K562 (cell line): Measurements from ENCODE around the gene COX20. TPM values are rescaled to one million over a fixed set of nuclear protein-coding genes. Genes with fewer than 3 reads are reported as not detected.
A peak's percentile ranks its signal among the peaks of the same experiment; 100 is the strongest.

Experiments
- ATAC-seq: fragments of 200-7000 bp; cut with Tn5 transposase; 3 replicates; pipeline ENCODE4 v1.9.1; 2020; ENCODE audit warnings: moderate library complexity
- BruUV-seq: library from RNA; stranded (reverse); fragments of 400-500 nt; replicated peaks from 2 replicates; lab custom pipeline; 2021; lab: Mats Ljungman, UMichigan
- CTCF ChIA-PET: fragments of 300-600 bp; formaldehyde crosslinking; extraction: SDS; loops from one replicate; lab custom pipeline; 2021; ENCODE audit warnings: low intra/inter-chr PET ratio; lab: Yijun Ruan, JAX
- POLR2A ChIA-PET: fragments of 300-600, 350-650 bp; sonication (Branson Sonifier 250); formaldehyde crosslinking; extraction: SDS; loops from one replicate; lab custom pipeline; 2021; ENCODE audit warnings: antibody characterized with exemption, inconsistent platforms; lab: Yijun Ruan, JAX
- DNase-seq, 4 experiments: peaks; one replicate each; pipeline versions ENCODE4 v3.0.0 to v3.0.0-alpha.2; 2011 to 2018; ENCODE audit warnings: low spot score in 3 of 4, mixed read lengths in 3 of 4; ENCODE audit errors: extremely low read depth in 1 of 4
- FAIRE-seq: peaks from 2 replicates; lab custom pipeline; 2011; peaks lifted over from hg19 to GRCh38; lab: Jason Lieb, UNC
- H2AFZ ChIP-seq: 2 replicates; pipeline ENCODE4 v1.6.0; 2011; ENCODE audit warnings: low read depth, low read length, control low read depth, inconsistent platforms
- H3K27ac ChIP-seq: fragments of 200-600 bp; 3 replicates; pipeline ENCODE4 v1.8.0; 2011; ENCODE audit warnings: low read depth, mild to moderate bottlenecking, control low read depth, inconsistent platforms, low read length, moderate library complexity, mixed read lengths; ENCODE audit errors: extremely low read depth
- H3K27me3 ChIP-seq, 2 experiments: fragments of 300-600 bp in 1 of 2; 2 replicates in 1 of 2; 3 replicates in 1 of 2; pipeline versions ENCODE4 v1.6.0 to v1.8.0; 2011; ENCODE audit warnings: inconsistent platforms in 2 of 2, low read length in 2 of 2, mild to moderate bottlenecking in 1 of 2, mixed read lengths in 1 of 2, moderate library complexity in 1 of 2; ENCODE audit not compliant: control insufficient read depth in 2 of 2, insufficient read depth in 2 of 2
- H3K36me3 ChIP-seq: fragments of 300-600 bp; 3 replicates; pipeline ENCODE4 v1.8.0; 2011; ENCODE audit warnings: mild to moderate bottlenecking, low read length, inconsistent platforms; ENCODE audit not compliant: control insufficient read depth, insufficient read depth
- H3K4me1 ChIP-seq, 2 experiments: fragments of 200-600 bp in 1 of 2; replicated peaks in 1 of 2; 2 replicates in 1 of 2; 3 replicates in 1 of 2; pipeline versions ENCODE4 v1.5.1 to v1.8.0; 2011; ENCODE audit warnings: inconsistent platforms in 2 of 2, low read length in 2 of 2, mild to moderate bottlenecking in 1 of 2, mixed read lengths in 1 of 2, moderate library complexity in 1 of 2; ENCODE audit not compliant: control insufficient read depth in 2 of 2, insufficient read depth in 2 of 2
- H3K4me2 ChIP-seq: 2 replicates; pipeline ENCODE4 v1.6.1; 2011; ENCODE audit warnings: low read length, control low read depth, inconsistent platforms, mixed read lengths; ENCODE audit not compliant: insufficient read depth
- H3K4me3 ChIP-seq: fragments of 200-600 bp; sonication (generic), shearing (Covaris generic); 2 replicates; pipeline ENCODE4 v1.5.1; 2016; ENCODE audit warnings: control low read depth, inconsistent platforms
- H3K79me2 ChIP-seq: fragments of 200-600 bp; 3 replicates; pipeline ENCODE4 v1.8.0; 2011; ENCODE audit warnings: low read length, inconsistent platforms; ENCODE audit not compliant: control insufficient read depth, insufficient read depth
- H3K9ac ChIP-seq, 2 experiments: 2 replicates each; pipeline versions ENCODE4 v1.6.0 to v1.6.1; 2011; ENCODE audit warnings: low read depth in 2 of 2, low read length in 2 of 2, control low read depth in 1 of 2, inconsistent platforms in 1 of 2, mild to moderate bottlenecking in 1 of 2, mixed read lengths in 1 of 2; ENCODE audit not compliant: insufficient read depth in 1 of 2
- H3K9me1 ChIP-seq: one replicate; pipeline ENCODE4 v1.6.0; 2011; ENCODE audit warnings: inconsistent platforms, mild to moderate bottlenecking, low read length, moderate library complexity; ENCODE audit not compliant: control insufficient read depth, insufficient read depth
- H3K9me3 ChIP-seq: replicated peaks from 2 replicates; pipeline ENCODE4 v1.5.1; 2011; ENCODE audit warnings: low read depth, low read length, inconsistent platforms; ENCODE audit not compliant: control insufficient read depth, insufficient read depth
- H4K20me1 ChIP-seq: replicated peaks from 2 replicates; pipeline ENCODE4 v1.6.1; 2011; ENCODE audit warnings: low read length, inconsistent platforms, mixed read lengths; ENCODE audit not compliant: control insufficient read depth, insufficient read depth
- AFF4 ChIP-seq: sonication (generic); formaldehyde crosslinking; IDR thresholded peaks from 2 replicates; pipeline ENCODE4 v1.8.0; 2023; ENCODE audit warnings: mild to moderate bottlenecking, missing genetic modification reagents
- ELK3 ChIP-seq: fragments of 450-650 bp; formaldehyde crosslinking; IDR thresholded peaks from 2 replicates; pipeline ENCODE4 v1.4.0; 2020; ENCODE audit warnings: mild to moderate bottlenecking
- ERF ChIP-seq: fragments of 450-650 bp; formaldehyde crosslinking; IDR thresholded peaks from 2 replicates; pipeline ENCODE4 v1.4.0; 2020; ENCODE audit warnings: mild to moderate bottlenecking, mixed read lengths
- HNRNPH1 ChIP-seq: fragments of 200-400 bp; formaldehyde crosslinking; optimal IDR thresholded peaks from 2 replicates; pipeline ENCODE3; 2017; ENCODE audit warnings: low read depth, mild to moderate bottlenecking, low read length, moderate library complexity
- JUND ChIP-seq, 2 experiments: IDR thresholded peaks; 2 replicates in 1 of 2; 3 replicates in 1 of 2; pipeline ENCODE4 v1.6.1; 2011; ENCODE audit warnings: borderline replicate concordance in 2 of 2, low read depth in 2 of 2, low read length in 2 of 2, improper control_type of control experiment in 1 of 2, missing biosample characterization in 1 of 2, missing genetic modification characterization in 1 of 2, missing genetic modification reagents in 1 of 2
- MAFG ChIP-seq: fragments of 450-650 bp; conservative IDR thresholded peaks from 2 replicates; pipeline ENCODE4 v1.6.1; 2016; ENCODE audit warnings: missing genetic modification characterization, missing compliant biosample characterization
- PRPF4 ChIP-seq: fragments of 200-400 bp; formaldehyde crosslinking; IDR thresholded peaks from one replicate; pipeline ENCODE4 v1.6.1; 2017; ENCODE audit warnings: low read length, low read depth, mild to moderate bottlenecking; ENCODE audit not compliant: insufficient read depth, poor library complexity, severe bottlenecking
- RBFOX2 ChIP-seq: fragments of 200-400 bp; formaldehyde crosslinking; IDR thresholded peaks from 2 replicates; pipeline ENCODE4 v1.6.1; 2017; ENCODE audit warnings: low read depth, mild to moderate bottlenecking, low read length, moderate library complexity
- SIRT6 ChIP-seq: IDR thresholded peaks from one replicate; pipeline ENCODE4 v1.6.1; 2012; ENCODE audit warnings: low read depth, mild to moderate bottlenecking, control low read depth, inconsistent platforms, low read length, moderate library complexity
- THRB ChIP-seq: fragments of 450-650 bp; formaldehyde crosslinking; conservative IDR thresholded peaks from 2 replicates; pipeline ENCODE4 v1.4.0; 2022; ENCODE audit warnings: mild to moderate bottlenecking, missing genetic modification characterization
- TRIM25 ChIP-seq: fragments of 450-650 bp; IDR thresholded peaks from 2 replicates; pipeline ENCODE4 v1.7.0; 2016; ENCODE audit warnings: borderline replicate concordance
- ZNF224 ChIP-seq: sonication (generic); formaldehyde crosslinking; IDR thresholded peaks from 2 replicates; pipeline ENCODE4 v1.8.0; 2022; ENCODE audit warnings: mild to moderate bottlenecking, missing genetic modification reagents
- WGBS: fragments of 100-300 bp; shearing (Covaris generic); methylation state at CpG from one replicate; pipeline ENCODE4 v1.1.6; 2016; ENCODE audit warnings: low coverage, mixed read lengths; ENCODE audit not compliant: insufficient coverage; ENCODE audit errors: missing lambda C conversion rate; 5-methylcytosine and 5-hydroxymethylcytosine counted together
- in situ Hi-C: fragments of 300-500 bp; cut with MboI; formaldehyde crosslinking; loops from 4 replicates; pipeline ENCODE4 v1.15.0; 2018; ENCODE audit warnings: inconsistent platforms, mixed read lengths
- intact Hi-C: fragments of 100-400 bp; cut with micrococcal nuclease; formaldehyde crosslinking; loops from 2 replicates; pipeline ENCODE4 v1.14.2; 2022
- polyA plus RNA-seq, 8 experiments: library from polyadenylated mRNA; depleted of rRNA in 4 of 8; stranded (reverse) in 5 of 8; unstranded in 3 of 8; fragments of >200 nt; fragmentation: Nextera tagmentation in 2 of 8; fragmentation: Illumina TruSeq in 1 of 8; extraction: Ambion mirVana in 2 of 8; extraction: Trizol in 1 of 8; gene quantifications; 2 replicates each; pipeline versions ENCODE4 v1.2.1 to v1.2.3, GENCODE V29; 2011 to 2014; ENCODE audit warnings: inconsistent platforms in 1 of 8, missing spikeins in 1 of 8
- total RNA-seq, 7 experiments: library from RNA; depleted of rRNA in 6 of 7; stranded (reverse); fragments of >200 nt in 6 of 7; fragmentation: Illumina TruSeq in 2 of 7; extraction: Trizol in 2 of 7; gene quantifications; 2 replicates each; pipeline versions ENCODE4 v1.2.1 to v1.2.3, GENCODE V29; 2011 to 2021; ENCODE audit warnings: low replicate concordance in 1 of 7

Gene COX20
- total and polyA plus RNA-seq, 9 of the 15 experiments (the other 6 are each of a cell fraction or from before 2014, with no cell fraction given), result 41.5 to 192 (median 84.3) TPM

- POLR2A ChIA-PET, result interaction anchor here (24.0 kb wide), 1 partner anchor 15 kb away, joined by 485 read pairs; the partner anchor contains the start of gene COX20
- TF ChIP-seq AFF4 (CRISPR knock-in tag) (0 out of 2 replicates have a peak, but pooled peaks have one; percentile 14), HNRNPH1 (no peak), THRB (CRISPR knock-in tag) (0 out of 2 replicates have a peak, but pooled peaks have one; percentile 9), RBFOX2 (0 out of 2 replicates have a peak, but pooled peaks have one; percentile 10), MAFG (tag) (peak; percentile 27; the same call in 1 of the 2 replicates), PRPF4 (no peak), SIRT6 (no peak), TRIM25 (no peak), ELK3 (no peak), ERF (CRISPR knock-in tag) (no peak), ZNF224 (CRISPR knock-in tag) (no peak), JUND (IDR thresholded peaks at IDR 0.05; ENCODE audit: borderline replicate concordance, low read depth, low read length) (no peak), JUND (tag; IDR thresholded peaks at IDR 0.05; ENCODE audit: borderline replicate concordance, low read depth, low read length) (no peak)
Measured at GRCh38 chr1:244857761-244858160, 22.3 kb downstream of the COX20 start.

More at GRCh38 chr1:244857761-244858160, 22.3 kb downstream of the COX20 start:
- peaks cover 2% of the 10 kb centered on the region for H3K9me1 ChIP-seq
- H3K4me3 ChIP-seq, result no peak overlapping the region
- H3K4me2 ChIP-seq, result no peak overlapping the region
- WGBS, result 84% methylated on average over 3 of the region's 3 CpGs
- FAIRE-seq (no peak), DNase-seq (no peak), ATAC-seq (no peak)
- in situ Hi-C loops (no loop called here), intact Hi-C loops (no loop called here)
- H3K27me3 ChIP-seq, result no peaks in the 10 kb centered on the region
- peaks cover 39% of the 10 kb centered on the region for H4K20me1 ChIP-seq
- no peak overlapping the region for H2AFZ ChIP-seq
- no peak overlapping the region for H3K9ac ChIP-seq
- BruUV-seq, result no TSS peak
- H3K9me3 ChIP-seq, result no peaks in the 10 kb centered on the region
- peaks cover 4 to 7% of the 10 kb centered on the region in 2 experiments; a peak in 2 of 5 replicates for H3K4me1 ChIP-seq
- CTCF ChIA-PET, result no interaction called here
- H3K79me2 ChIP-seq, result peaks cover 94% of the 10 kb centered on the region
- H3K27ac ChIP-seq, result no peak overlapping the region
- peaks cover 100% of the 10 kb centered on the region for H3K36me3 ChIP-seq
